ENCODE measurements around the gene ADAMTSL1.

DNA sequence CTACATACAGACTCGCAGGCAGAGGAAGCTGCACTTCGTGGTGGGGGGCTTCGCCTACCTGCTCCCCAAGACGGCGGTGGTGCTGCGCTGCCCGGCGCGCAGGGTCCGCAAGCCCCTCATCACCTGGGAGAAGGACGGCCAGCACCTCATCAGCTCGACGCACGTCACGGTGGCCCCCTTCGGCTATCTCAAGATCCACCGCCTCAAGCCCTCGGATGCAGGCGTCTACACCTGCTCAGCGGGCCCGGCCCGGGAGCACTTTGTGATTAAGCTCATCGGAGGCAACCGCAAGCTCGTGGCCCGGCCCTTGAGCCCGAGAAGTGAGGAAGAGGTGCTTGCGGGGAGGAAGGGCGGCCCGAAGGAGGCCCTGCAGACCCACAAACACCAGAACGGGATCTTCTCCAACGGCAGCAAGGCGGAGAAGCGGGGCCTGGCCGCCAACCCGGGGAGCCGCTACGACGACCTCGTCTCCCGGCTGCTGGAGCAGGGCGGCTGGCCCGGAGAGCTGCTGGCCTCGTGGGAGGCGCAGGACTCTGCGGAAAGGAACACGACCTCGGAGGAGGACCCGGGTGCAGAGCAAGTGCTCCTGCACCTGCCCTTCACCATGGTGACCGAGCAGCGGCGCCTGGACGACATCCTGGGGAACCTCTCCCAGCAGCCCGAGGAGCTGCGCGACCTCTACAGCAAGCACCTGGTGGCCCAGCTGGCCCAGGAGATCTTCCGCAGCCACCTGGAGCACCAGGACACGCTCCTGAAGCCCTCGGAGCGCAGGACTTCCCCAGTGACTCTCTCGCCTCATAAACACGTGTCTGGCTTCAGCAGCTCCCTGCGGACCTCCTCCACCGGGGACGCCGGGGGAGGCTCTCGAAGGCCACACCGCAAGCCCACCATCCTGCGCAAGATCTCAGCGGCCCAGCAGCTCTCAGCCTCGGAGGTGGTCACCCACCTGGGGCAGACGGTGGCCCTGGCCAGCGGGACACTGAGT lies 303.2 kb downstream of the ADAMTSL1 start:
- TF ChIP-seq, protein P1, sequence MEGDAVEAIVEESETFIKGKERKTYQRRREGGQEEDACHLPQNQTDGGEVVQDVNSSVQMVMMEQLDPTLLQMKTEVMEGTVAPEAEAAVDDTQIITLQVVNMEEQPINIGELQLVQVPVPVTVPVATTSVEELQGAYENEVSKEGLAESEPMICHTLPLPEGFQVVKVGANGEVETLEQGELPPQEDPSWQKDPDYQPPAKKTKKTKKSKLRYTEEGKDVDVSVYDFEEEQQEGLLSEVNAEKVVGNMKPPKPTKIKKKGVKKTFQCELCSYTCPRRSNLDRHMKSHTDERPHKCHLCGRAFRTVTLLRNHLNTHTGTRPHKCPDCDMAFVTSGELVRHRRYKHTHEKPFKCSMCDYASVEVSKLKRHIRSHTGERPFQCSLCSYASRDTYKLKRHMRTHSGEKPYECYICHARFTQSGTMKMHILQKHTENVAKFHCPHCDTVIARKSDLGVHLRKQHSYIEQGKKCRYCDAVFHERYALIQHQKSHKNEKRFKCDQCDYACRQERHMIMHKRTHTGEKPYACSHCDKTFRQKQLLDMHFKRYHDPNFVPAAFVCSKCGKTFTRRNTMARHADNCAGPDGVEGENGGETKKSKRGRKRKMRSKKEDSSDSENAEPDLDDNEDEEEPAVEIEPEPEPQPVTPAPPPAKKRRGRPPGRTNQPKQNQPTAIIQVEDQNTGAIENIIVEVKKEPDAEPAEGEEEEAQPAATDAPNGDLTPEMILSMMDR (IDR thresholded peaks at IDR 0.05; ENCODE audit: insufficient read depth, low read depth, low read length) = no peak
- no peak for TF ChIP-seq EZH2 (IDR thresholded peaks at IDR 0.05; ENCODE audit: insufficient read depth, low read length)

Measured in astrocyte (in vitro differentiated cells and primary cell).